DOHH2 (cell line): ENCODE data around the gene PALM.

Experiments
- H3F3A ChIP-seq: fragments of 200-600 bp; sonication (generic), shearing (Covaris generic); 2 replicates; pipeline ENCODE4 v1.6.0; 2016; ENCODE audit warnings: antibody characterized with exemption, mild to moderate bottlenecking; ENCODE audit not compliant: control insufficient read depth, insufficient read depth
- H3K27ac ChIP-seq: fragments of 200-600 bp; sonication (generic); 2 replicates; pipeline ENCODE4 v1.5.1; 2014; ENCODE audit warnings: low read depth, mild to moderate bottlenecking, low read length, moderate library complexity
- H3K27me3 ChIP-seq: fragments of 200-600 bp; sonication (generic); 2 replicates; pipeline ENCODE4 v1.6.1; 2014; ENCODE audit warnings: mild to moderate bottlenecking, low read length, mixed read lengths; ENCODE audit not compliant: control insufficient read depth
- H3K36me3 ChIP-seq: fragments of 200-600 bp; sonication (generic); 2 replicates; pipeline ENCODE4 v1.6.1; 2014; ENCODE audit warnings: mild to moderate bottlenecking, low read length, moderate library complexity, mixed read lengths; ENCODE audit not compliant: control insufficient read depth
- H3K4me1 ChIP-seq: fragments of 200-600 bp; sonication (generic); 2 replicates; pipeline ENCODE4 v1.6.1; 2014; ENCODE audit warnings: mild to moderate bottlenecking, low read length, mixed read lengths; ENCODE audit not compliant: control insufficient read depth
- H3K4me2 ChIP-seq: fragments of 200-600 bp; sonication (generic); 2 replicates; pipeline ENCODE4 v1.6.0; 2014; ENCODE audit warnings: mild to moderate bottlenecking, low read length, moderate library complexity
- H3K4me3 ChIP-seq: fragments of 200-600 bp; sonication (generic); 2 replicates; pipeline ENCODE4 v1.5.1; 2014; ENCODE audit warnings: mild to moderate bottlenecking, low read length, mixed read lengths
- H3K79me2 ChIP-seq: fragments of 200-600 bp; sonication (generic); 2 replicates; pipeline ENCODE4 v1.6.1; 2014; ENCODE audit warnings: mild to moderate bottlenecking, low read length, mixed read lengths; ENCODE audit not compliant: control insufficient read depth
- H3K9me2 ChIP-seq: fragments of 200-600 bp; sonication (generic); replicated peaks from 2 replicates; pipeline ENCODE4 v1.6.1; 2014; ENCODE audit warnings: mild to moderate bottlenecking, low read length, mixed read lengths; ENCODE audit not compliant: control insufficient read depth
- H3K9me3 ChIP-seq: fragments of 200-600 bp; sonication (generic); 2 replicates; pipeline ENCODE4 v1.6.1; 2014; ENCODE audit warnings: antibody characterized with exemption, low read length, mixed read lengths; ENCODE audit not compliant: control insufficient read depth, insufficient read depth
- H4K20me1 ChIP-seq: fragments of 200-600 bp; sonication (generic); 2 replicates; pipeline ENCODE4 v1.6.0; 2014; ENCODE audit warnings: low read depth, mild to moderate bottlenecking, antibody characterized with exemption, low read length, moderate library complexity; ENCODE audit not compliant: control insufficient read depth, insufficient read depth
- EZH2phosphoT487 ChIP-seq: fragments of 200-600 bp; sonication (generic); IDR thresholded peaks from 2 replicates; pipeline ENCODE4 v1.6.1; 2017; ENCODE audit warnings: borderline replicate concordance, mild to moderate bottlenecking, antibody characterized with exemption, low read length, moderate library complexity, mixed read lengths
- TF ChIP-seq, protein P1 (sequence below): fragments of 200-600 bp; sonication (generic); IDR thresholded peaks from one replicate; pipeline ENCODE4 v1.5.1; 2014; ENCODE audit warnings: antibody characterized with exemption, mild to moderate bottlenecking, low read depth, low read length; ENCODE audit not compliant: poor library complexity, severe bottlenecking

The PALM gene

DNA sequence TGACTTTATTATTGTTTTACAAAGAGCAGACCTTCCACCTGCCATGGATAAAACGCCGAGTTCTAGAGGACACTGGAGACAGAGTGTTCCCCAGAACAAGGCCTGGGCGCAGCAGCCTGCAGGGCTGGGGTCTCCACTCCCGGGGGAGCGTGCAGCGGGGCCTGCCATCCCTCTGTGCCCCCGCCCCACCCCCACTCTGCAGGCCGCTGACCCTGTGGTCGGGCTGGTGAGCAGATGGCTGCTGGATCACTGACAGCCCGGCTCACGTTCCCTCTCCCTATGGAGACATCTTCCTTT is 79.9 kb downstream of the PALM start:
- H3K9me3 ChIP-seq, result no peaks in the 10 kb centered on the region
- no peaks in the 10 kb centered on the region for H3K4me1 ChIP-seq
- TF ChIP-seq EZH2phosphoT487, result no peak
- TF ChIP-seq, protein P1, sequence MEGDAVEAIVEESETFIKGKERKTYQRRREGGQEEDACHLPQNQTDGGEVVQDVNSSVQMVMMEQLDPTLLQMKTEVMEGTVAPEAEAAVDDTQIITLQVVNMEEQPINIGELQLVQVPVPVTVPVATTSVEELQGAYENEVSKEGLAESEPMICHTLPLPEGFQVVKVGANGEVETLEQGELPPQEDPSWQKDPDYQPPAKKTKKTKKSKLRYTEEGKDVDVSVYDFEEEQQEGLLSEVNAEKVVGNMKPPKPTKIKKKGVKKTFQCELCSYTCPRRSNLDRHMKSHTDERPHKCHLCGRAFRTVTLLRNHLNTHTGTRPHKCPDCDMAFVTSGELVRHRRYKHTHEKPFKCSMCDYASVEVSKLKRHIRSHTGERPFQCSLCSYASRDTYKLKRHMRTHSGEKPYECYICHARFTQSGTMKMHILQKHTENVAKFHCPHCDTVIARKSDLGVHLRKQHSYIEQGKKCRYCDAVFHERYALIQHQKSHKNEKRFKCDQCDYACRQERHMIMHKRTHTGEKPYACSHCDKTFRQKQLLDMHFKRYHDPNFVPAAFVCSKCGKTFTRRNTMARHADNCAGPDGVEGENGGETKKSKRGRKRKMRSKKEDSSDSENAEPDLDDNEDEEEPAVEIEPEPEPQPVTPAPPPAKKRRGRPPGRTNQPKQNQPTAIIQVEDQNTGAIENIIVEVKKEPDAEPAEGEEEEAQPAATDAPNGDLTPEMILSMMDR, result no peak
- H3K79me2 ChIP-seq, result no peaks in the 10 kb centered on the region
- H4K20me1 ChIP-seq, result no peaks in the 10 kb centered on the region
- no peaks in the 10 kb centered on the region for H3K9me2 ChIP-seq
- H3K4me3 ChIP-seq, result no peak overlapping the region
- H3K4me2 ChIP-seq, result no peak overlapping the region
- no peak overlapping the region for H3K27ac ChIP-seq
- H3K36me3 ChIP-seq, result no peaks in the 10 kb centered on the region
- H3F3A ChIP-seq, result no peaks in the 10 kb centered on the region
- H3K27me3 ChIP-seq, result no peaks in the 10 kb centered on the region

DNA sequence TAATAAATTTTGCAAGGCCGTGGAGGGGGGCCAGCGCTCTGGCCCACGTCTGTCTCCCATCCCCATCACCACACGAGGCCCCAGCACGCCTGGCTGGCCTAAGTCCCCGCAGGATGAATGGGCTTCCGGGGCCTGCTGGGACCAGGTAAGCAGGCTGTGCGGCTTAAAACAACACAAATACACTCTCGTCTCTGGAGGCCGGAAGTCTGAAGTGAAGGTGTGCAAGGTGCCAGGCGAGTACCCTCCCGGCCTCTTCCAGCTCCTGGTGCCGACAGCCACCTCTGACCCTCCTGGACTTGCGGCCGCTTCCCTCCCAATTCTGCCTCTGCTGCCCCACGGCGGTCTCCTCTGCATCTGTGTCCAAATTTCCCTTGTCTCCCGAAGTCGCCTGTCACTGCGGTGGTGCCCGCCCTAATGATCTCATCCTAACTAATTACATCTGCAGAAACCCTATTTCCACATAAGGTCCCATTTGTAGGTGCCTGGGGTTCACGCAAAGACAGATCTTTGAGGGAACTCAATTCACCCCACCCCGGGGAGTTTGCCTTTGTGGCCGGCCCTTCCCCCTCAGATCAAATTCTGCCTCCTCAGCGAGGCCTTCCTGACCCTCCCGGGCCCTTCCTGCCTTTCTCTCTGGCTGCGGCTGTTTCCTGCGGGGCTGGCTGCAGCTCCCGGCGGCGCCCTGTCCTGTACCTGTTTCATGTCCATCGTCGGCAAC is 80.4 kb downstream of the PALM start:
- no peaks in the 10 kb centered on the region for H3K9me3 ChIP-seq
- no peak overlapping the region for H3K4me2 ChIP-seq
- no peak overlapping the region for H3K27ac ChIP-seq
- H3K79me2 ChIP-seq, result no peaks in the 10 kb centered on the region
- H3K4me1 ChIP-seq, result no peaks in the 10 kb centered on the region
- no peak overlapping the region for H3K4me3 ChIP-seq
- no peaks in the 10 kb centered on the region for H3K9me2 ChIP-seq
- no peaks in the 10 kb centered on the region for H3K27me3 ChIP-seq
- no peaks in the 10 kb centered on the region for H3K36me3 ChIP-seq
- no peak for TF ChIP-seq EZH2phosphoT487
- TF ChIP-seq, protein P1, result no peak
- H4K20me1 ChIP-seq, result no peaks in the 10 kb centered on the region
- H3F3A ChIP-seq, result no peaks in the 10 kb centered on the region

DNA sequence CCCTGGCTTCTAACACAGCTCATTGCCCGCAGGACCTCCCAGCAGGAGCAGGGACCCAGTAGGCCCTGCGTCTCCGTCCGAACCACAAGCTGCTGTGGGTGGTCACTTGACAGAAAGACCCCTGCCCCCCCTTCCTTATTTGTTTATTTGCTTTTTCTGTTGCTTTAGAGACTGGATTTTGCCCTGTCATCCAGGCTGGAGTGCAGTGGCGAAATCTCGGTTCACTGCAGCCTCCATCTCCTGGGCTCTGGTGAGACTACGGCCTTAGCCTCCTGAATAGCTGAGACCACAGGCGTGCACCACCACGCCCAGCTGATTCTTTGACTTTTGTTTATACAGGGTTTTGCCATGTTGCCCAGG is 80.9 kb downstream of the PALM start:
- Histone ChIP-seq H3K27ac (no peak overlapping the region), H3F3A (no peaks in the 10 kb centered on the region), H3K4me2 (no peak overlapping the region)

More for the DNA sequence above, 80.9 kb downstream of the PALM start:
- H3K4me1 ChIP-seq, result no peaks in the 10 kb centered on the region
- no peaks in the 10 kb centered on the region for H4K20me1 ChIP-seq
- no peaks in the 10 kb centered on the region for H3K36me3 ChIP-seq
- TF ChIP-seq, protein P1, result no peak
- TF ChIP-seq EZH2phosphoT487, result no peak
- no peaks in the 10 kb centered on the region for H3K9me2 ChIP-seq
- H3K4me3 ChIP-seq, result no peak overlapping the region
- no peaks in the 10 kb centered on the region for H3K9me3 ChIP-seq
- H3K79me2 ChIP-seq, result no peaks in the 10 kb centered on the region
- H3K27me3 ChIP-seq, result no peaks in the 10 kb centered on the region
